ENCODE results near the gene SPRTN.
"Not testable (repeated sequence)": the region's sequence is repeated elsewhere in the genome, so short reads cannot be mapped to it uniquely, and the experiment has no call there.

Gene SPRTN

DNA sequence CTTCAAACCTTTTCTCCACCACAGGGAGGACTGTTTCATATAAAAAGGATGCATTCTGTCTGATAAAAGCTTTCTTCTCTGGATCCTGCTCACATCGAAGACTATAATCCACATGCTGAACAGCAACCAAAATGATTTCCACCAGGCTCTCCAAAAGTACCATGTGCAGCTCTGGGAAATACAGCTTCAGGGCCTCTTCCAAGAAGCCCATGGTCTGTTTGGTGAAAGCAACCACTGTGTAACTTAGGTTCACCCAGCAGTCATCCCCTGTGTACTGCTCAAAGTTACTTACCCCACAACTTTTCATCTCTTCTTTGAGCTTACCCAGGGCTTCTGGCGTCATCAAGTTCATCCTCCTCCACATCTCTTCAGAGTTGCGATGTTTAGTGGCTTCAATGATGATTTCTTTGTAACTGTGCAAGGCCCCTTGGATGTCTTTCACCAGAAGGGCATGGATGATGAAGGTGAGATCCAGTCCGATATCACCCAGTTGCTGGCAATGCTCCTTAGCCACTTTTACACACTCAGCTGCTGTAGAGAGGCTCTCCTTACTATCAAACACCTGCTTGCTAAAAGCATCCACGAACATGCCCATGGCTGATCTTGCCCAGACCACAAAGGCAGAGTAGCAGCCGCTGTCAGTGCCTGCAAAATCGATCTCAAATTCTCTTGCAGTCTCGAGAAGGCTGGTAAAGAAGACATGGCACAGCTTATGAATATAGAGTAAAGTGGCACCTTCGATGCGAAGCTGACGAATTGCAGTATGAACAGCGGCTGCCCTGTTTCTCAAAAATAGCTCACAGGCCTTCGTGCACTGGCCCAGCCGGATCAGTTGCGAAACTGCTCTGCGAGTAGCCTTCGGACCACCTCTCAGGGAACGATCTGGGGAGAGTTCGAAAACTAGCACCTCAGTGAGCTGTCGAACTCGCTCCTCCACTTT is 2.2 kb upstream of the SPRTN start:
- in situ Hi-C loops (cut with MboI; ENCODE audit: low sequenced_read_pairs), result no loop called here

DNA sequence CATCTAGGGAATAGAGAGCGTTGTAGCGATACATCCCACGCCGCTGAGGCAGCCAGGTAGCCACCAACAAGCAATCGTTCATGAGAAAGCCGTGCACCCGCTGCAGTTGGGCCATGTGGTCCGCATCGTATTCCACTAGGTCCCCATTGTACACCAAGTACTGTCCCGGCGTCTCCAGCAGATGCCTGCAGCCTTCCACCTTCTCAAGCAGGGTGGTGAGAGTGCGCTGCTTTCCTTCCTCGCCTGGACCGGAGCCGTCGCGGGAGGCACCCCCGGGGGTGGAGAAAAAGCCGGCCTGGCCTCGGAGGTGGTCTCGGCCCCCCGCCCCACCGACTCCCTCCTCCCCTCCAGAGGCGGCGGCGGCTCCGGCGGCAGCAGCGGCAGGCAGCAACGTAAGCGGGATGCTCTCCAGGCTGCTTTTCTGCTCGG is 1.0 kb upstream of the SPRTN start:
- in situ Hi-C loops (cut with MboI; ENCODE audit: low sequenced_read_pairs), result no loop called here

DNA sequence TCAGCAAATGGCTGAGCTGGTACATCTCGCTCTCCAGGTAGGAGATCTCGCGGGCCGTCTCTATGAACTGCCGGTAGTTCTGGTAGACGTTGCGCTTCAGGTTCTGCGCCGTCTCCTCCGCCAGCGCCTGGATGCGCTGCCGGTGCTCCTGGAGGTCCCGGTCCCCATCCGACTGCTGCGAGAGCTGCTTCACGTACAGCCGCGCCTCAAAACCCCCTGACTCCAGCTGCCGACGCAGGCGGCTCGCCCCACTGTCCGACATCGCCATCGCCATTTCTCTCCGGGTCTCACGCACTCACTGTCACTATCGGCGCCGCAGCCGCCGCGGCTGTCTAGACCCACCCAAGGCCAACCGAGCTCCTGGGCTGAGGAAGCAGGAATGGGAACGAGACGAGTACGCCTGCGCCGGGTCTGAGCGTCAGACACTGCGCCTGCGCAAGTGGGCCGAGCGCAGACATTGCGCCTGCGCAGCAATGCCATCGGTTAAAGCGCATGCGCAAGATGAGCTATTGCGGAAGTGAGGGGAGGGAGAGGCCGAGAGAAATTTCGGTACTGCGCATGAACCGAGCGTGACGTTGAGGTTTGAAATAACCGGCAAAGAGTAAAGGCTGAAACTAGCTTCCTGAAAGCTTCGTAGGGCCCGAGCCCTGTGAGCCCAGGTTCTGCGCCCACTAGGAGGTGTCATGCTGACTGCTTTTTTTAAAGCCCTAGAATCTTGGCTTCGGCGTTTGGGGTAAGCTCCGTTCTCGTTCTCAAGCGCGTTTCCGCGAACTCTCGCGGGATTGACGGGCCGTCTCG is 422 bp upstream of the SPRTN start, which contains the start of gene EXOC8:
Gene EXOC8 (minus strand): TSS at position 381 of the 798 bp plus-strand sequence. CDS start 107 bp downstream, at position 274.
- in situ Hi-C loops (cut with MboI; ENCODE audit: low sequenced_read_pairs), result no loop called here

DNA sequence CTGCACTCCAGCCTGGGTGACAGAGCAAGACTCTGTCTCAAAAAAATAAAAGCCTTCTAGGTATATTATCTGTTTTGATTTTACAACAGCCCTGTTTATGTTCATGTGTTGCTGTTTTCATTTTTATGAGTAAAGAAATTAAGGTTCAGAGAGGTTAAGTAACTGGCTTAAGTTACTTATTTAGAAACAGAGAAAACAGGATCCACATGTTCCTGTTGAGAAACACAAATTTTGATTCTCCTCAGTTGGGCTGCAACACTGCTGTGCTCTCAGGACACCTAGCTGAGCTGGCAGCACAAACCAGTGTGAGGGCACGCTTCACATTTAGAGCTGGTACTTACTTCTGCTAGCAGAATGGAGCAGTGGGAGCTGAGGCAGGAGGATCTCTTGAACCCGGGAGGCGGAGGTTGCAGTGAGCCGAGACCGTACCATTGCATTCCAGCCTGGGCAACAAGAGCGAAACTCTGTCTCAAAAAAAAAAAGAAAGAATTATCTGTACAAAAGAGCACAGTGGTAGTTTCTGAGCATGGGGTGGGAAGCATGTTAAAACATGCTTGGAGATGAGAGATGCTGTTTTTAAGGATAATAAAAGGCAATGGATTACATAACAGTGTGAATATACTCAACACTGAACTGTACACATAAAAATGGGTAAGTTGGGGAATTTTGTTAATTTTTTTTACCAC is 2.4 kb downstream of the SPRTN start:
- in situ Hi-C loops (cut with MboI; ENCODE audit: low sequenced_read_pairs), result no loop called here

DNA sequence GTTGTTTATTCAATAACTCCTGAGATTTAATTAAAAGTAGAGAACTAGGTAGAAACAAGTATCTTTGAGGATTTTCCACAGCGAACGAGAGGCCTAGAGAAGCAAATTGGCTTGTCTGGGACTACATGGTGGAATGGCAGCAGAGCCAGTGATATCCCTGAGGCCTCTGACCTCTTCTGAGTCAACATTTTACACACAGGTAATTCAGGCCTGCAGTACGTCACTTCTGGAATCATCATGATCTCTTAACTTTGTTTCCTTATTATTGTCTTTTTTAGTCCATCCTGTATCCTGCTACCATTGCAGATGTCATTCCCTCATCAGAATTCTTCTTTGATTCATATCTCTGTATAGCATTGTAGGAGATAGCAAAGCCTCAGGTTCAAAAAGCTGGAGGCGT is 9.9 kb downstream of the SPRTN start:
- in situ Hi-C loops (cut with MboI; ENCODE audit: low sequenced_read_pairs), result no loop called here

DNA sequence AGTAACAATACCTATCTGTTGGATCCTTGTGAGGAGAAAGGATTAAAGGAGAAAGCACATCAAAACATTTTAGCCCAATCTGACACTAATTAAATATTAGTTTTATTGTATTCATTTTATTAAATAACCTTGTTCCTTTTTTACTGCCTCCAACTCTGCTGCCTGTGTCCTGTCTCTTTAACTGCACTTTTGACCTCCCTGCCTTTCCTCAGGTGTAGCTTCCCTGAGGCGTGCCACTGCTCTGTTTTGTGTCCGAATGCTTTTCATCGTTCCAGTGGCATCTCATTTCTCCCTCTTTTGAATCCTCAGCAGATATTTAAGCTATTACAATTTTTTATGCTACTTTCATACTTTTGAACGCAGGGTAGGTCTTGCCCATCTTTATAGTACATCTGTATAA is 10.3 kb downstream of the SPRTN start:
- in situ Hi-C loops (cut with MboI; ENCODE audit: low sequenced_read_pairs), result no loop called here

DNA sequence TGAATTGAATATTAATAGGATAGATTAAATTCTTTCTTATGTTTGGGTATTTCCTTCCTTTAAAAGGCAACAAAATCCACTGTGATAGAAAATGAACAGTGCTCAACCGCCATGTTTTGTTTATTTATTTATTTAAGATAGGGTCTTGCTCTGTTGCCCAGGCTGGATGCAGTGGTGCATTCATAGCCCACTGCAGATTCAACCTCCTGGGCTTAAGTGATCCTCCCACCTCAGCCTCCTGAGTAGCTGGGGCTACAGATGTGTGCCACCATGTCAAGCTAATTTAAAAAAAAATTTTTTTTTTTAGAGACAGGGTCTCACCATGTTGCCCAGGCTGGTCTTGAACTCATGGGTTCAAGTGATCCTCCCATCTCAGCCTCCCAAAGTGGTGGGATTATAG is 10.8 kb downstream of the SPRTN start:
- in situ Hi-C loops (cut with MboI; ENCODE audit: low sequenced_read_pairs), result not testable (repeated sequence)

DNA sequence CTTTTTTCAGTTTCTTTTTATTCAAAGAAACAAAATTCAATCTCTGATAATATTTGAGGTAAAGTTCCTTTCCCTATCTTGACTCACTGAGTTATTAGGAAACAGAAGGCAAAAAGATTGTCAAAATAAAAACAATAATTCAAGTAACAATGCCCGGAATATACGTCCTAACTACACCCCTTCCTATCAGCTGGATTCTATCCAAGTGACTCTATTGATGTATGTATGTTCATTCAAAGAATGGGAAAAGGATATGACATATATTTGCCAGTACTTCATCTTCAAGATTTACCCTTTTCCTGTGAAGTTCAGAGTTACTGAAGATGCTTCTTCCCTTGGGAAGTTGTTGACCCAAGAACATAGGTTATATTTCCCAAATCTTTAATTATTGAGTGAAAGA is 13.7 kb downstream of the SPRTN start:
- in situ Hi-C loops (cut with MboI; ENCODE audit: low sequenced_read_pairs), result loop anchor here (10.0 kb wide), 1 partner anchor 253 kb away; no protein-coding TSS in a partner anchor

DNA sequence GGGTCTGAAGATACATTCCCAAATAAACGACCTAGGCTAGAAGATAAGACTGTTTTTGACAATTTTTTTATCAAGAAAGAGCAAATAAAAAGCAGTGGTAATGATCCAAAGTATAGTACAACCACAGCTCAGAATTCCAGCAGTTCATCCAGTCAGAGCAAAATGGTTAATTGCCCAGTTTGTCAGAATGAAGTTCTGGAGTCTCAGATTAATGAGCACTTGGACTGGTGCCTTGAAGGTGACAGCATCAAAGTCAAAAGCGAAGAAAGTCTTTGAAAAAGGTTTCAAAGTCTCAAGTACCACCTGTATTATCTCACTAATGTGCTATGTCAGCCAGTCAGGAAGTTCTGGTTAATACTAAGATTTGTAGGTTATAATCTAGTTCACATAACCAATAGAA is 15.0 kb downstream of the SPRTN start:
- in situ Hi-C loops (cut with MboI; ENCODE audit: low sequenced_read_pairs), result loop anchor here (10.0 kb wide), 1 partner anchor 252 kb away; no protein-coding TSS in a partner anchor

DNA sequence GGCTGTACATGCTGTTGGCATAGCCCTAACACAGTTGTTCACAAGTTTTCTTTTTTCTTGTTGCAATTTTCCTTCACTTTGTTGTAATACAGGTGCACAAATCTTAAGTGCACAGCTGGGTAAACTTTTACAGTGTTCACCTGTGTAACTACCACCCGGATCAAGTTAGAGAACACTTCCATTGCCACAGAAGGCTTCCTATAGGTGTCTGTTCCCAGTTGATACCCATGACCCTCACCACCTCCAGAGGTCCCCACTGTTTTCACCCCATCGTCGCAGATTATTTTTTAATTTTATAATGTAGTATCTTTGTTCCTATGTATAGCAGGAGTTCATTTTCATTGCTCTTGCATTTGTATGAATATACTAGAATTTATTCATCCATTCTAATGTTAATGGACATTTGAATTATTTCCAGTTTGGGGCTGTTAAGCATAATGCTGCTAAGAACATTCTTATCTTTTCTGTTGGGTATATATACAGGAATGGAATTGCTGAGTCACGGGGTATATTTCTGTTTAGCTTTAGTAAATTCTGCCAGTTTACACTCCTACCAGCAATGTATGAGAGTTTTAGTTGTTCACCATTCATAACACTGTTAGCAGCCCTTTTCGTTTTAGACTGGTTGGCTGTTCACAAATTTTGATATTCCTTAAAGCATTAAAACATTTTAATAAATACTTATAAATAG is 16.4 kb downstream of the SPRTN start:
- in situ Hi-C loops (cut with MboI; ENCODE audit: low sequenced_read_pairs), result loop anchor here (10.0 kb wide), 1 partner anchor 250 kb away; no protein-coding TSS in a partner anchor

DNA sequence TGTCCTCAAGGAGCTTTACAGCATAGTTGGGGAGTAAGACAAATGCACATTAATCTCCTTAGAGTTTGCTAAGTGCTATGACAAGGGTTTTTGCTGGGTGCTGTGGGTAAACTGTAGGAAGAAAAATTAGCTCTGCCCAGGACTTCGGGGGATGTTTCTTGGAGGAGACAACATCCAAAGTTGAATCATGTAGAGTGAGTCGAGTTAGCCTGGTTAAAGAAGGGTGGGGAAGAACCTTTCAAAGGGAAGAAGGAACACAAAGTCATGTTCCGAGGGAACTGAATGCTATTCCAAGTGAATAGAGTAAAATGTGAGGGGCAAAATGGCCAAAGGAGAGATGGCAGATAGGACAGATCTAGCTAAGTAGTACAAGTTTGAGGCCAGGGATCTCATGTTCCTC is 17.1 kb downstream of the SPRTN start:
- in situ Hi-C loops (cut with MboI; ENCODE audit: low sequenced_read_pairs), result loop anchor here (10.0 kb wide), 1 partner anchor 250 kb away; no protein-coding TSS in a partner anchor

DNA sequence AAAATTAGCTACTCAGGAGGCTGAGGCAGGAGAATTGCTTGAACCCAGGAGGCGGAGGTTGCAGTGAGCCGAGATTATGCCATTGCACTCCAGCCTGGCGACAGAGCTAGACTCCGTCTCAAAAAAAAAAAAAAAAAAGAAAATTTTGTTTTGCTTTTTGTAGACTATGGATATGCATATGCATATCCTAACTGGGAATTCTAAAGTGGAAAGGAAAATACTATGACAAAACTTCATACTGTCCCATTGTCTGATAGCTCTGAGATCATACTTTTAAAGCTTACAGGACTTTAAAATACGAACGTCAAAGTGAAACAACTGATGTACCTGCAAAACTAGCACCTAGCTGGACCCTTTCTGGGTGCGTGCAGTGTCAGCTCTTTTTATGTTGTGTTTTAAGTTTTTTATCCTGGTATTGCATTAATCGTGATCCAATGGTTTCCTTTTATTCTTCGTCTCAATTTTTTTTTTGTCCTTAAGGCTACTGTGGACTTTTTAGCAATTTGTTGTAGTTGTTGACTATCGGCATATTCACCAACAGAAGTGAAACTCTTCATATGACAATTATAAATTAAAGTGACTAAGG is 19.2 kb downstream of the SPRTN start:
- in situ Hi-C loops (cut with MboI; ENCODE audit: low sequenced_read_pairs), result loop anchor here (10.0 kb wide), 1 partner anchor 248 kb away; no protein-coding TSS in a partner anchor

DNA sequence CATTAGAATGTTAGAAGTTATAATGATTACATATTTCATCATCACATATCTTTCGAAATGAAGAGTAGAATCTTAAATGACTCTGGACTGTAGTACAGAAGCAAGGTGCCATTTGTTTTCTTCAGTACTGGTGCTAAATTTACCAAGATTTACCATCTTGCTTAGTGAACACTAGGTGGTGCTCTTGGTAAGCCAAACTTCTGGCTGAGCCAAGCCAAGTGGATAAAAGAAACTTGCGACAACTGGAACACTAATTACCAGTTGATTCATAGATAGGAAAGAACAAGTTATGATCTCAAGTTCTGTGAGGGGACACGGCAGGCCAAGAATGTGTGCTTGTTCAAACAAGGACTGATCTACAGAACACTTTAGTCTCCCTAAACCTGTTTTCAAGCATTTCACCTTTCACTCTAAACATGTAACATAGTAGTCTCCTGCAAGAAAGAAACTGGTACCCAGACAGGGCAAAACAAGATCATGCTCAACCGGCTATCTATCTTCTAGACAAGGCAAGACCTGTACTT is 19.8 kb downstream of the SPRTN start:
- in situ Hi-C loops (cut with MboI; ENCODE audit: low sequenced_read_pairs), result loop anchor here (10.0 kb wide), 1 partner anchor 247 kb away; no protein-coding TSS in a partner anchor

DNA sequence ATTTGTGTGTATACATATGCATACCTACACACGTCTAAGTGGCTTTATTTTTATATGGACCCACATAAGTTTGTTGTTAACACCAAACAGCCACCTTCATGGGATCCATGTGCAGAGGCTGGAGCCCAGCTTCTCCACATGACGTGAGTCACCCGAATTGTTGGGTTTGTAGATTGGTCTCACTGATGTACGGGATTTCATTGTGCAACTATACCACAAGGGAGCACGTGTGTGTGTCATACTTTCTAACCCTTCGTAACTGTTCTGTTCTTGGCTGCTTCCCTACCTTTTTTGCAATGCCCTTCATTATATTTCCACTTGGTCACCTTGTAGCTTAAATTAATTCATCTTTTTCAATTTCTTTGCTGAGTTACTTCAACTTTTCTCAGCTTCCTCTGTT is 21.0 kb downstream of the SPRTN start:
- in situ Hi-C loops (cut with MboI; ENCODE audit: low sequenced_read_pairs), result loop anchor here (10.0 kb wide), 1 partner anchor 246 kb away; no protein-coding TSS in a partner anchor

DNA sequence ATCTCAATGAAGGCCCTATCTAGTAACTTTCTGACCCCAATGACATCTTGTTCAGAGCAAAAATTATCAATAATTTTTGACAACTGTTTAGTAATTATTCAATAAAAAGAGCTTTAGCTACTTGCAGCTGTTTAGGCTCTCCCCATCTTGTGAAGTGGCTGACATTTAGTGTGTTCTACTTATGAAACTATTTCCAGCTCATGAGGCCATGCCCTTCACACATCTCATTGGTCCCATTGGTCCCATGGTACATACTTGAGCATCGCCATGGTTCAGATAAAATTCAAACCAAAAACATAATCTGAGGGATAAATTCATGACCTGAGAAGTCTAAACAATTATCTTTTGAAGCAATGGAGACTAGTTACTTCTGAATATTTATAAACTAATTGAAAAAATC is 24.2 kb downstream of the SPRTN start:
- in situ Hi-C loops (cut with MboI; ENCODE audit: low sequenced_read_pairs), result loop anchor here (10.0 kb wide), 1 partner anchor 52 kb away; no protein-coding TSS in a partner anchor

DNA sequence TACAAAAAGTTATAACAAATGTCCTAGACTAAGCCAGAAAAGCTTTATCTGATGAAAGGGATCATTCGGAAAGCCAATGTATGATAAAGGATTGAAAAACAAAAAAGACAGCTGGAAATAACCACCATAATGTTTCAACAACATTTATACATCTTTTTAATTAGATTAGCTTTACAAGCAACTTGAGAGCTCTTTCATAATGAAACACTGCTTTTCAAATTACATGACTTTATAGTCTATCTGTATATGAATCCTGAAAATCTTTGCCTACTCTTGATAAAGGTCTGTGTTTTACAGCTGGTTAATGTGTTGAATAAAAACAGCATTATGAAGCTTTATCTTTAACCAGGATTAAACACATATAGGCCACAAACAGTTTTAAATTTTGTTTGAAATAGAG is 25.5 kb downstream of the SPRTN start:
- in situ Hi-C loops (cut with MboI; ENCODE audit: low sequenced_read_pairs), result loop anchor here (10.0 kb wide), 1 partner anchor 51 kb away; no protein-coding TSS in a partner anchor

DNA sequence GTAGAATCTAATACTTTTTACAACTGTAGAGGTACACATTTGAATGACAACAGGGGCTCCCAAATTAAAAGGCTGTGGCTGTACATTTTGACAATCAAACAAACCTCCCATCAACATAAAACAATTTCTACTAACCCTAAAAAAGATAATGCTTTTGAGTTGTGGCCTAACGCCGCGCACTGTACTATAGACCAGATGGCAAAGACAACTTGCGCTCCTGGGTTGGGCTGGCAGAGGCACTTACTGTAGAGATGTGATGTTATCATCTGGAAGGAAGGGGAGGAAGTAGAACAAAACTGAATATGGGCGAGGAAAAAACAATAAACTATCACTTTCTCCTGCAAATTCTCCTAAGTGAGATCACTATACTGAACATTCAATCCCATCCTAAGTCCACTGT is 26.1 kb downstream of the SPRTN start:
- in situ Hi-C loops (cut with MboI; ENCODE audit: low sequenced_read_pairs), result loop anchor here (10.0 kb wide), 1 partner anchor 51 kb away; no protein-coding TSS in a partner anchor

DNA sequence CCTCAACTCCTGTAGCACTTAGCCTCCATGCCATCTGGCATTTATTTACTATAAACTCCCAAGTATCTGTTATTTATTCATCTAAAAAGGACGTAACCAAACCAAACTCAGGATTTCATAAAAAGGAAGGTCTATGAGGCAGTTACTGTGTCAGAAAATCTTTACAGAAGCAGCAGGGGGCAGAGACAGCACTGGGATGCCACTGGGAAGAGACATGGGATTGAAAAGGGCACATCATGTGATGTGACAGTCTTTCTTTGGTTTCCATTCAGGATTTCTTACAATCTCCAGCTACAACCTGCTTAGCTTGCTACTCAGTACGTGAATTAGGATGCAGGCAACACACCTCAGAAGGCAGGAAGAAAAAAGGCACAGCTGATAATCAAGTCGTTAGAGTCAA is 31.2 kb downstream of the SPRTN start:
- in situ Hi-C loops (cut with MboI; ENCODE audit: low sequenced_read_pairs), result loop anchor here (10.0 kb wide), 1 partner anchor 46 kb away; no protein-coding TSS in a partner anchor

DNA sequence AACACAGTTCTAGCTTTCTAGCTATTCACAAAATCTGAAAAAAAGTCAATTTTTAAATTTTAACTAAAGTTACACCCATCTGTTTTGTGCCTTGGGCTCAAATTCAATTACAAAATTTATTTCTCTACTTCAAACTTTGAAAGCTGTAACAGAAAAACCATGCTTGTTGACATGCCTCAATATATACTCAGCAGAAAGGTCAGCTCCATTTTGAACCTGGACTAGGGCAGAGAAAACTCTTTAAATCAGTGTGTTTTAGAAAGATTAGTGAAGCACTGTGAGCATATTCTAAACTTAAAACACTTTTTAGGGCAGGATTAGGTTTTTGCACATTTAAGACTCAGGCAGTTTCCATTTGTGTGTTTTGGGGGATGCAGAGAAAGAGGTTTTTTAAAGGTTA is 34.4 kb downstream of the SPRTN start:
- in situ Hi-C loops (cut with MboI; ENCODE audit: low sequenced_read_pairs), result no loop called here

Data from HL-60/S4 treated with retinoic acid at 250 ng/mL for 4 days and 3 days (cell line).